GM19438 (cell line): Measurements from ENCODE around the gene LYL1.
A peak's percentile ranks its signal among the peaks of the same experiment; 100 is the strongest.
"Not testable (repeated sequence)": the region's sequence is repeated elsewhere in the genome, so short reads cannot be mapped to it uniquely, and the experiment has no call there.

Source experiments
- ATAC-seq: cut with Tn5 transposase; IDR thresholded peaks from one replicate; pipeline ENCODE4 v1.9.1; 2021; ENCODE audit warnings: low read depth; ENCODE audit not compliant: unreplicated experiment

LYL1 gene

DNA sequence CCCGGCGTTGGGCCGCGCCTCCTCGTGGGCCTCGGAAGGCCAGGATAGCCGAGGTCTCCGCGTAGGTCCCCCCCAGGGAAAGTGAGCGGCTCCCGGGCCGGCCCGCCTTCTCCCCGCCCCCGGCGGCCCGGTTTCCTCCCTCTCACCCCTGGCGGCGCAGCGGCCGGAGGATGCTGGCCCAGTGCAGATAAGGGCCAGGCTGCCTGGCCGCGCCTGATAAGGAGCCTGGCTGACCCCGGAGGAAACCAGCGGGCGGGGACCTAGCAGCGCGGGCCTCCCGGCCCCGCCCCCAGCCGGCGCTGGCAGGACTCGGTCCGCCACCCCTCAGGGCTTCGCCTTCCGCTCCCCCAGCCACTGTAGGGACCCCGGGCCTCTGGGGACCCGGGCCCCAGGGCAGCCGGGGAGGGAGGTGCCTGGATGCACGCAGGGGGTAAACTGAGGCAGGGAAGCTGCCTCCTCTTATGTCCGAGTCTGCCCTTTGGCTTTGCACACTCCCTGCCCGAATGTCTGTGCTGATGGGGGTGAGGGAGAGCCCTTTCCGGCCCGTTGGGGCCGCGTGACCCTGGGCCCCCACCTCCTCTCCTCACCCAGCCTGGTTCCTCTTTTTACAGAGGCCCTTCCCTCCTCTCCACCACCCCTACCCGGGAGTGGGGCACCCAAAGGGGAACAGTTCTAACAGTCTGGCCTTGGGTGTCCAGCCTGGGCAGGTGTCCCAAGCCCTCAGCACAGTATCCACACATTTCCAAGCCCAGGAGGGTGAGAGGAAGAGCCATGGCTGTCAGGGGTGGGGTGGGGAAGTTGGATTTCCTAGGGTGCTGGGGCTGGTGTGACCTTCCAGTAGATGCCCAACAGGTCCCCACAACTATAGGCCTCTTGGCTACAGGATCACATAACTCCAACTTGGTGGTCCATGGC is at the start of gene LYL1:
LYL1 (minus strand) TSS at position 193 of the 915 bp plus-strand sequence. CDS start 1,687 bp downstream, outside the sequence.
- ATAC-seq = no peak

- peak; percentile 39 for ATAC-seq
Measured at GRCh38 chr19:13151605-13152355, 49.1 kb upstream of the LYL1 start.

DNA sequence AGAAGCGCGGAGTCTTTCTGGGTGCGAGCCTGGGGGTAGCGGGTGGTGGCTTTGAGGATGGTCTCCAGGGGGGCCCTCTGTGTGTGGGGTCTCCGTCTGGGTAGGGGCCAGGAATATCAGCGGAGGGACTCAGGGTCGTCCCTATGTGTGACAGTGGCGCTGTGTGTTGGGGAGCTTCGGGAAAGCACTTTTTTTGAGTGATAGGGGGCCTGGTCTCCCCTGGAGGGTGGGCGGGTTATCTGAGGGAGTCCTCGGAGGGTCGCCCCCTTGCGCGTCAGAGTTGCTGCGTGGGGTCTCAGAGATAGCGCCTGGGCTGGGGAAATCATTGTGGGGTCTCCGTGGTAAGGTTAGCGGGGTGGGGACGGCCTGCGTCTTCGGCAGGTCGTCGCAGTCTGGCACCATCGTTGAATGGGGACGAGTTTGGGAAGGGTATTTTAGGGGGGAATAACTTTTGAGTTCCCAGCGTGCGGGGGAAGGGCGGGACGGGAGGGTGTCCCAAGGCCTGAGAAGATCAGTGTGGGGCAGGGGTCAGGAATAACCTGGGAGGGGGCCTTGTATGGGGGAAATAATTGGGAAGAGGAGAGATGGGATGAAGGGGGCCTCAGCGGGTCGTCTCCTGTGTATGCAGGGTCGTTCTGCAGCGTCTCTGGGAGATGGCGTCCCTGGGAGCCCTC is 48.4 kb upstream of the LYL1 start:
- no peak for ATAC-seq

GRCh38 chr19:13150187-13150930 is 47.7 kb upstream of the LYL1 start, which contains the start of the genes IER2 and STX10:
TSS of gene IER2 (plus strand) at chr19:13150411. CDS start at chr19:13153187, 2,776 bp downstream.
TSS of gene STX10 (minus strand) at chr19:13150375. CDS start at chr19:13150173, 202 bp downstream.
- no peak for ATAC-seq

- no peak for ATAC-seq
Measured at GRCh38 chr19:13149628-13150186, 47.0 kb upstream of the LYL1 start.

- ATAC-seq = not testable (repeated sequence)
Measured at GRCh38 chr19:13149173-13149627, 46.5 kb upstream of the LYL1 start.

GRCh38 chr19:13146763-13147563 is 44.3 kb upstream of the LYL1 start:
- ATAC-seq = no peak

- no peak for ATAC-seq
Measured at GRCh38 chr19:13139633-13140311, 37.1 kb upstream of the LYL1 start.

DNA sequence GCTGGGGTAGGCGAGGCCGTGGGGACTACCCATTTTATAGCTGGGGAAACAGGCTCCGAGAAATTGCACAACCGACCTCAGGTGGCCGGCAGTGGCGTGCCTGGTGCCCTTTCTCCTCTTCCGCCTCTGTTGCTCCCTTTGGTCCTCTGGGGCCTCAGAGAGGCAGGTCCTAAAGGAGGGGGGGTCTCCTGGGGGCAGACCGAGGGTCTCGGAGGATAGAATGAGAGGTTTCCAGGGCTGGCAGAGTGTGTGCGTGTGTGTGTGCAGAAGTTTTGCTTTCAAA is 36.2 kb upstream of the LYL1 start:
- ATAC-seq = no peak

GRCh38 chr19:13138171-13138915 is 35.7 kb upstream of the LYL1 start:
- no peak for ATAC-seq

GRCh38 chr19:13137290-13137794 is 34.7 kb upstream of the LYL1 start:
- no peak for ATAC-seq

DNA sequence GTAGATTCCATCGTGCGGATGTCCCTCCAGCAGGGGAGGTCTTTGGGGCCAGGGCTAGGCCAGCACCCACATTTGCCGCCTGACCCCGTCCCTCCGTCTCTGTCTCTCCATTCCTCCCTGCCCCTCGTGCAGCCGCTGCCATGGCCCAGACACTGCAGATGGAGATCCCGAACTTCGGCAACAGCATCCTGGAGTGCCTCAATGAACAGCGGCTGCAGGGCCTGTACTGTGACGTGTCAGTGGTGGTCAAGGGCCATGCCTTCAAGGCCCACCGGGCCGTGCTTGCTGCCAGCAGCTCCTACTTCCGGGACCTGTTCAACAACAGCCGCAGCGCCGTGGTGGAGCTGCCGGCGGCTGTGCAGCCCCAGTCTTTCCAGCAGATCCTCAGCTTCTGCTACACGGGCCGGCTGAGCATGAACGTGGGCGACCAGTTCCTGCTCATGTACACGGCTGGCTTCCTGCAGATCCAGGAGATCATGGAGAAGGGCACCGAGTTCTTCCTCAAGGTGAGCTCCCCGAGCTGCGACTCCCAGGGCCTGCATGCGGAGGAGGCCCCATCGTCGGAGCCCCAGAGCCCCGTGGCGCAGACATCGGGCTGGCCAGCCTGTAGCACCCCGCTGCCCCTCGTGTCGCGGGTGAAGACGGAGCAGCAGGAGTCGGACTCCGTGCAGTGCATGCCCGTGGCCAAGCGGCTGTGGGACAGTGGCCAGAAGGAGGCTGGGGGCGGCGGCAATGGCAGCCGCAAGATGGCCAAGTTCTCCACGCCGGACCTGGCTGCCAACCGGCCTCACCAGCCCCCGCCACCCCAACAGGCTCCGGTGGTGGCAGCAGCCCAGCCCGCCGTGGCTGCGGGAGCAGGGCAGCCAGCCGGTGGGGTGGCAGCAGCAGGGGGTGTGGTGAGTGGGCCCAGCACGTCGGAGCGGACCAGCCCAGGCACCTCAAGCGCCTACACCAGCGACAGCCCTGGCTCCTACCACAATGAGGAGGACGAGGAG is 32.7 kb upstream of the LYL1 start:
- no peak for ATAC-seq

DNA sequence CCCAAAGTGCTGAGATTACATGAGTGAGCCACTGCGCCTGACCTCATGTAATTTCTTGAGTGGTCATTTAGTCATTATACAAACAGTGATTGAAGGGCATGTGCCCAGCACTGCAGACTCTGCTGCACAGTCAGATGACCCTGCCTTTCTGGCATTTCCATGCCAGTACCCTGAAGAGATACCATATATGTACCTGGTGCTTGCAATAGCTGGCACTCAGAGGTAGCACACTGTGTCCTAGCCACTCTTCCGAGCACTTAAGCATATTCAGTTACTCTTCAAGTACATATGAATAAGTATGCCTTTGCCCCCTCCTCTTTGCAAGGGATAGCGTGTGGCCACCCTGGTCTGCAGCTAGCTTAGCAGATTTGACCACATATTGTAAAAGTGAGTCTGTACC is 32.0 kb upstream of the LYL1 start:
- no peak for ATAC-seq

DNA sequence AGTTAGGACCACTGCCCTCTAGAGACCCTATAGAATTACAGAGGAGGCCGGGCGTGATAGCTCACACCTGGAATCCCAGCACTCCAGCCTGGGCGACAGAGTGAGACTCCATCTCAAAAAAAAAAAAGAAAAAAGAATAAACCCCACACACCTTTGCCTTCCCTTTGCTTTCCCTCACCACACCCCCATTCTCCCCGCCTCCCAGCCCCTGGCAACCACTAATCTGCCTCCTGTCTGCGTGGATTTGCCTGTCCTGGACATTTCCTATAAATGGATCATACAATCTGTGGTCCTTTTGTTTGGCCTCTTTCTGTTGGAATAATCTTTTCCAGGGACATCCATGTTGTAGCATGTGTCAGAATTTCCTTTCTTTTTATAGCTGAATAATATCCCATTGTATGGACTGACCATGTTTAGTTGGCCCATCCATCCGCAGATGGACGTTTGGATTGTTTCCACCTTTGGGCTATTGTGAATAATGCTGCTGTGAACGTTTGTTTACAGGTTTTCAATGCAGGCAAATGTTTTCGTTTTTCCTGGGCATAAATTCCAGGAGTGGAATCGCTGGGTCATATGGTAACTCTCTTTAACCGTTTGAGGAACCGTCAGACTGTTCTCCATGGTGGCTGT is 30.7 kb upstream of the LYL1 start:
- no peak for ATAC-seq

GRCh38 chr19:13132471-13133180 is 30.0 kb upstream of the LYL1 start:
- no peak for ATAC-seq
